Sciatic nerve (tissue), 2 donors: ENCODE data around the gene ST7. TPM values are rescaled to one million over a fixed set of nuclear protein-coding genes. Genes with fewer than 3 reads are reported as not detected.
"Not testable (repeated sequence)": the region's sequence is repeated elsewhere in the genome, so short reads cannot be mapped to it uniquely, and the experiment has no call there.

Experiments used
- ATAC-seq: fragments of 200-7000 bp; cut with Tn5 transposase; one replicate; pipeline ENCODE4 v1.9.1; 2020; ENCODE audit warnings: mild to moderate bottlenecking, moderate library complexity
- DNase-seq: peaks from one replicate; pipeline ENCODE4 v3.0.0-alpha.2; 2020; ENCODE audit warnings: low spot score
- intact Hi-C: fragments of 100-400 bp; cut with DNase I; formaldehyde crosslinking; loops from one replicate; pipeline ENCODE4 v1.14.2; 2022
- total RNA-seq: library from RNA; stranded (reverse); fragmentation: NEBNext Ultra II Directional; extraction: Animal tissue kit (Norgen Biotek cat#: 25700); gene quantifications from one replicate; pipeline ENCODE4 v1.2.1, GENCODE V29; 2021
- donor health status: DM: no; HTN: no; CAD: no.
- donor health status: DM: no; HTN: no; CAD: no.

The ST7 gene
- total RNA-seq, 1 donor from 2014 or later, result 19.7 TPM

- ATAC-seq, result no peak
- no peak for DNase-seq
- intact Hi-C loops, result no loop called here
Measured at GRCh38 chr7:116969371-116969902, 16.1 kb downstream of the ST7 start.

- intact Hi-C loops, result no loop called here
- peak; percentile 36 for ATAC-seq
Measured at GRCh38 chr7:116970238-116970910, 17.1 kb downstream of the ST7 start.

GRCh38 chr7:116971153-116971552 is 17.9 kb downstream of the ST7 start:
- not testable (repeated sequence) for ATAC-seq

More at GRCh38 chr7:116970238-116970910, 17.1 kb downstream of the ST7 start:
- DNase-seq, result no peak

GRCh38 chr7:116971869-116972268 is 18.6 kb downstream of the ST7 start:
- no peak for ATAC-seq
- intact Hi-C loops, result no loop called here
- DNase-seq, result no peak

More at GRCh38 chr7:116971153-116971552, 17.9 kb downstream of the ST7 start:
- intact Hi-C loops, DNase-seq: not testable (repeated sequence)

GRCh38 chr7:116975024-116975423 is 21.7 kb downstream of the ST7 start:
- ATAC-seq, DNase-seq, intact Hi-C loops: not testable (repeated sequence)

GRCh38 chr7:116977172-116977571 is 23.9 kb downstream of the ST7 start:
- no peak for DNase-seq
- no peak for ATAC-seq
- intact Hi-C loops, result no loop called here

GRCh38 chr7:116978006-116978405 is 24.7 kb downstream of the ST7 start:
- intact Hi-C loops, result no loop called here
- ATAC-seq (no peak), DNase-seq (no peak)

GRCh38 chr7:116979430-116979829 is 26.1 kb downstream of the ST7 start:
- ATAC-seq (no peak), DNase-seq (no peak)
- intact Hi-C loops, result no loop called here

- ATAC-seq (no peak), DNase-seq (no peak)
- intact Hi-C loops, result loop anchor here (10.0 kb wide), 1 partner anchor 134 kb away; no protein-coding TSS in a partner anchor
Measured at GRCh38 chr7:116980354-116980753, 27.1 kb downstream of the ST7 start.

GRCh38 chr7:116981939-116982338 is 28.6 kb downstream of the ST7 start:
- ATAC-seq (no peak), DNase-seq (no peak)
- intact Hi-C loops, result loop anchor here (10.0 kb wide), 1 partner anchor 133 kb away; no protein-coding TSS in a partner anchor

- DNase-seq (no peak), ATAC-seq (no peak)
- intact Hi-C loops, result loop anchor here (10.0 kb wide), 1 partner anchor 130 kb away; no protein-coding TSS in a partner anchor
Measured at GRCh38 chr7:116984511-116984910, 31.2 kb downstream of the ST7 start.

GRCh38 chr7:116984917-116985316 is 31.6 kb downstream of the ST7 start:
- ATAC-seq, result peak; percentile 44
- intact Hi-C loops, result loop anchor here (10.0 kb wide), 1 partner anchor 130 kb away; no protein-coding TSS in a partner anchor
- DNase-seq, result no peak

- intact Hi-C loops, result loop anchor here (10.0 kb wide), 1 partner anchor 129 kb away; no protein-coding TSS in a partner anchor
Measured at GRCh38 chr7:116985575-116985974, 32.3 kb downstream of the ST7 start.

GRCh38 chr7:116986611-116987565 is 33.6 kb downstream of the ST7 start:
- intact Hi-C loops, result loop anchor here (10.0 kb wide), 1 partner anchor 128 kb away; no protein-coding TSS in a partner anchor
- DNase-seq, result no peak
- peak; percentile 30 for ATAC-seq

More at GRCh38 chr7:116985575-116985974, 32.3 kb downstream of the ST7 start:
- DNase-seq, result no peak
- ATAC-seq, result no peak

GRCh38 chr7:116988363-116988989 is 35.2 kb downstream of the ST7 start:
- DNase-seq, result no peak
- intact Hi-C loops, result loop anchor here (10.0 kb wide), 1 partner anchor 126 kb away; no protein-coding TSS in a partner anchor
- ATAC-seq, result no peak

GRCh38 chr7:116990056-116990455 is 36.8 kb downstream of the ST7 start:
- intact Hi-C loops, result no loop called here
- DNase-seq, result no peak
- ATAC-seq, result no peak

GRCh38 chr7:116991233-116991632 is 37.9 kb downstream of the ST7 start:
- intact Hi-C loops, result no loop called here
- DNase-seq (no peak), ATAC-seq (no peak)

- DNase-seq (no peak), ATAC-seq (no peak)
- intact Hi-C loops, result no loop called here
Measured at GRCh38 chr7:116994611-116995010, 41.3 kb downstream of the ST7 start.

GRCh38 chr7:116997972-116998371 is 44.7 kb downstream of the ST7 start:
- ATAC-seq, result no peak
- intact Hi-C loops, result no loop called here
- DNase-seq, result no peak
